IMR-90 (cell line): ENCODE measurements around the gene PTGR3. TPM values are rescaled to one million over a fixed set of nuclear protein-coding genes. Genes with fewer than 3 reads are reported as not detected.

Experiments
- ATAC-seq: fragments of 200-7000 bp; cut with Tn5 transposase; 2 replicates; pipeline ENCODE4 v1.9.1; 2020; ENCODE audit warnings: low read depth, mild to moderate bottlenecking, moderate library complexity
- BruUV-seq: library from RNA; stranded (reverse); fragments of 400-500 nt; replicated peaks from 2 replicates; lab custom pipeline; 2021; lab: Mats Ljungman, UMichigan
- CTCF ChIA-PET: fragments of 300-600 bp; formaldehyde crosslinking; extraction: SDS; loops from one replicate; lab custom pipeline; 2021; ENCODE audit warnings: antibody characterized with exemption; lab: Yijun Ruan, JAX
- POLR2A ChIA-PET: fragments of 300-600 bp; sonication (Branson Sonifier 250); formaldehyde crosslinking; loops from one replicate; lab custom pipeline; 2022; ENCODE audit warnings: antibody characterized with exemption; ENCODE audit not compliant: unreplicated experiment; lab: Charles Lee
- DNase-seq: peaks from one replicate; pipeline ENCODE4 v3.0.0; 2013
- H2AFZ ChIP-seq: replicated peaks from 2 replicates; pipeline ENCODE3; 2013; ENCODE audit warnings: low read length, mild to moderate bottlenecking; ENCODE audit not compliant: poor library complexity
- H2AK5ac ChIP-seq: 2 replicates; pipeline ENCODE4 v1.6.1; 2013; ENCODE audit warnings: low read depth, low read length, inconsistent platforms
- H2AK9ac ChIP-seq: replicated peaks from 2 replicates; pipeline ENCODE3; 2013; ENCODE audit warnings: mild to moderate bottlenecking, low read depth, low read length, moderate library complexity; ENCODE audit not compliant: poor library complexity
- H2BK120ac ChIP-seq: 2 replicates; pipeline ENCODE4 v1.6.1; 2013; ENCODE audit warnings: low read depth, low read length, inconsistent platforms
- H2BK15ac ChIP-seq: 3 replicates; pipeline ENCODE4 v1.6.1; 2013; ENCODE audit warnings: low read depth, low read length, inconsistent platforms
- H2BK20ac ChIP-seq: 2 replicates; pipeline ENCODE4 v1.6.1; 2013; ENCODE audit warnings: low read depth, mild to moderate bottlenecking, inconsistent platforms, low read length, moderate library complexity
- H2BK5ac ChIP-seq: 2 replicates; pipeline ENCODE4 v1.6.1; 2013; ENCODE audit warnings: mild to moderate bottlenecking, low read depth, low read length, inconsistent platforms; ENCODE audit not compliant: poor library complexity, severe bottlenecking
- H3K14ac ChIP-seq: replicated peaks from 2 replicates; pipeline ENCODE4 v1.6.1; 2013; ENCODE audit warnings: low read depth, low read length, inconsistent platforms
- H3K18ac ChIP-seq: 2 replicates; pipeline ENCODE4 v1.6.1; 2013; ENCODE audit warnings: low read depth, low read length, control low read depth
- H3K23ac ChIP-seq: 2 replicates; pipeline ENCODE4 v1.6.1; 2013; ENCODE audit warnings: low read depth, low read length, inconsistent platforms
- H3K27ac ChIP-seq: 2 replicates; pipeline ENCODE4 v1.5.1; 2013; ENCODE audit warnings: mild to moderate bottlenecking, control low read depth, low read length; ENCODE audit not compliant: insufficient read depth
- H3K27me3 ChIP-seq: 2 replicates; pipeline ENCODE4 v1.6.1; 2013; ENCODE audit warnings: low read length; ENCODE audit not compliant: control insufficient read depth, insufficient read depth
- H3K36me3 ChIP-seq: 2 replicates; pipeline ENCODE4 v1.6.1; 2013; ENCODE audit warnings: low read length, mixed read lengths; ENCODE audit not compliant: control insufficient read depth, insufficient read depth
- H3K4ac ChIP-seq: 2 replicates; pipeline ENCODE4 v1.6.1; 2013; ENCODE audit warnings: low read depth, low read length, inconsistent platforms
- H3K4me1 ChIP-seq: 2 replicates; pipeline ENCODE4 v1.6.1; 2013; ENCODE audit warnings: low read length, mixed read lengths; ENCODE audit not compliant: control insufficient read depth, insufficient read depth
- H3K4me2 ChIP-seq: 2 replicates; pipeline ENCODE4 v1.6.1; 2013; ENCODE audit warnings: low read depth, mild to moderate bottlenecking, control low read depth, low read length, moderate library complexity
- H3K4me3 ChIP-seq: 2 replicates; pipeline ENCODE4 v1.5.1; 2013; ENCODE audit warnings: low read depth, mild to moderate bottlenecking, control low read depth, low read length, moderate library complexity; ENCODE audit not compliant: insufficient read depth
- H3K56ac ChIP-seq: 2 replicates; pipeline ENCODE4 v1.6.1; 2013; ENCODE audit warnings: low read length, inconsistent platforms; ENCODE audit not compliant: insufficient read depth; ENCODE audit errors: extremely low read depth
- H3K79me1 ChIP-seq, 2 experiments: 2 replicates each; pipeline ENCODE4 v1.6.1; 2013; ENCODE audit warnings: low read length in 2 of 2, inconsistent platforms in 1 of 2, low read depth in 1 of 2
- H3K9ac ChIP-seq: 2 replicates; pipeline ENCODE4 v1.6.1; 2013; ENCODE audit warnings: low read depth, low read length, control low read depth
- H3K9me1 ChIP-seq: 2 replicates; pipeline ENCODE4 v1.6.1; 2013; ENCODE audit warnings: low read length, inconsistent platforms; ENCODE audit not compliant: insufficient read depth
- H3K9me3 ChIP-seq: 2 replicates; pipeline ENCODE4 v1.6.1; 2013; ENCODE audit warnings: low read length; ENCODE audit not compliant: control insufficient read depth, insufficient read depth
- H4K20me1 ChIP-seq: 2 replicates; pipeline ENCODE4 v1.6.1; 2013; ENCODE audit warnings: low read length, inconsistent platforms; ENCODE audit not compliant: insufficient read depth
- H4K5ac ChIP-seq: 2 replicates; pipeline ENCODE4 v1.6.1; 2013; ENCODE audit warnings: mild to moderate bottlenecking, low read depth, low read length, control low read depth
- H4K8ac ChIP-seq, 2 experiments: 2 replicates each; pipeline ENCODE4 v1.6.1; 2013; ENCODE audit warnings: low read depth in 2 of 2, low read length in 2 of 2, control low read depth in 1 of 2, inconsistent platforms in 1 of 2
- H4K91ac ChIP-seq: 2 replicates; pipeline ENCODE4 v1.6.1; 2013; ENCODE audit warnings: low read depth, low read length, inconsistent platforms; ENCODE audit not compliant: insufficient read depth
- BHLHE40 ChIP-seq: fragments of 150-350 bp; IDR thresholded peaks from 2 replicates; pipeline ENCODE4 v1.6.1; 2016; ENCODE audit warnings: mild to moderate bottlenecking, low read depth, low read length
- CEBPB ChIP-seq: IDR thresholded peaks from 2 replicates; pipeline ENCODE4 v1.6.1; 2012; ENCODE audit warnings: low read depth, low read length, improper control_type of control experiment
- CHD1 ChIP-seq: IDR thresholded peaks from 2 replicates; pipeline ENCODE4 v1.6.1; 2012; ENCODE audit warnings: low read depth, low read length, improper control_type of control experiment
- CTCF ChIP-seq: conservative IDR thresholded peaks from 2 replicates; pipeline ENCODE4 v1.5.1; 2012; ENCODE audit warnings: mild to moderate bottlenecking, low read depth, low read length, improper control_type of control experiment
- ELK1 ChIP-seq: fragments of 150-350 bp; IDR thresholded peaks from 2 replicates; pipeline ENCODE4 v1.6.1; 2016; ENCODE audit warnings: low read depth, mild to moderate bottlenecking, low read length, moderate library complexity, borderline replicate concordance
- FOS ChIP-seq: fragments of 150-350 bp; IDR thresholded peaks from 2 replicates; pipeline ENCODE4 v1.6.1; 2016; ENCODE audit warnings: low read depth, low read length
- MAFK ChIP-seq: IDR thresholded peaks from 2 replicates; pipeline ENCODE4 v1.6.1; 2012; ENCODE audit warnings: low read depth, low read length, improper control_type of control experiment
- MAZ ChIP-seq: IDR thresholded peaks from 2 replicates; pipeline ENCODE4 v1.6.1; 2012; ENCODE audit warnings: low read depth, mild to moderate bottlenecking, low read length, improper control_type of control experiment, moderate library complexity, borderline replicate concordance
- MXI1 ChIP-seq: IDR thresholded peaks from 2 replicates; pipeline ENCODE4 v1.6.1; 2012; ENCODE audit warnings: low read depth, mild to moderate bottlenecking, low read length, moderate library complexity, borderline replicate concordance
- NFE2L2 ChIP-seq: fragments of 150-350 bp; IDR thresholded peaks from 2 replicates; pipeline ENCODE4 v1.6.1; 2016; ENCODE audit warnings: low read depth, mild to moderate bottlenecking, low read length
- POLR2A ChIP-seq: IDR thresholded peaks from 2 replicates; pipeline ENCODE4 v1.6.1; 2012; ENCODE audit warnings: mild to moderate bottlenecking, low read depth, low read length
- RAD21 ChIP-seq: IDR thresholded peaks from 2 replicates; pipeline ENCODE4 v1.6.1; 2012; ENCODE audit warnings: low read length, improper control_type of control experiment
- RCOR1 ChIP-seq: IDR thresholded peaks from 2 replicates; pipeline ENCODE4 v1.6.1; 2012; ENCODE audit warnings: mild to moderate bottlenecking, low read length, improper control_type of control experiment; ENCODE audit not compliant: insufficient replicate concordance
- RFX5 ChIP-seq: IDR thresholded peaks from 2 replicates; pipeline ENCODE4 v1.8.0; 2012; ENCODE audit warnings: low read depth, mild to moderate bottlenecking, low read length, moderate library complexity
- SMC3 ChIP-seq: fragments of 150-350 bp; IDR thresholded peaks from 2 replicates; pipeline ENCODE4 v1.6.1; 2016; ENCODE audit warnings: low read depth, mild to moderate bottlenecking, antibody characterized with exemption, low read length, moderate library complexity
- USF2 ChIP-seq: fragments of 150-350 bp; IDR thresholded peaks from 2 replicates; pipeline ENCODE4 v1.6.1; 2017; ENCODE audit warnings: mild to moderate bottlenecking, antibody characterized with exemption, low read length, low read depth
- WGBS, 2 experiments: methylation state at CpG; one replicate each; pipeline versions ENCODE4 v1.1.5 to v1.1.7; 2013; ENCODE audit warnings: missing lambda C conversion rate in 2 of 2; ENCODE audit not compliant: insufficient read length in 1 of 2; ENCODE audit errors: extremely low coverage in 2 of 2; 5-methylcytosine and 5-hydroxymethylcytosine counted together
- dilution Hi-C: fragments of 300-500 bp; cut with HindIII; formaldehyde crosslinking; loops from one replicate; pipeline ENCODE4 v1.14.3; 2018; ENCODE audit warnings: low sequenced_read_pairs; ENCODE audit not compliant: unreplicated experiment
- in situ Hi-C: fragments of 300-500 bp; cut with MboI; formaldehyde crosslinking; loops from 3 replicates; pipeline ENCODE4 v1.14.3; 2019; ENCODE audit warnings: low sequenced_read_pairs, inconsistent platforms, mixed read lengths
- intact Hi-C: fragments of 100-400 bp; cut with micrococcal nuclease; formaldehyde crosslinking; loops from 2 replicates; pipeline ENCODE4 v1.10.0; 2022
- polyA plus RNA-seq, 3 experiments: library from polyadenylated mRNA; depleted of rRNA; stranded (reverse); fragments of >200 nt; gene quantifications; 2 replicates each; pipeline ENCODE4 v1.2.3, GENCODE V29; 2012; ENCODE audit warnings: low replicate concordance in 1 of 3
- total RNA-seq: library from RNA; depleted of rRNA; stranded (reverse); fragments of >200 nt; gene quantifications from 2 replicates; pipeline ENCODE4 v1.2.3, GENCODE V29; 2012

PTGR3 gene
- total and polyA plus RNA-seq, 2 of the 4 experiments (the other 2 are of a cell fraction) = 16.1 to 26.4 TPM

DNA sequence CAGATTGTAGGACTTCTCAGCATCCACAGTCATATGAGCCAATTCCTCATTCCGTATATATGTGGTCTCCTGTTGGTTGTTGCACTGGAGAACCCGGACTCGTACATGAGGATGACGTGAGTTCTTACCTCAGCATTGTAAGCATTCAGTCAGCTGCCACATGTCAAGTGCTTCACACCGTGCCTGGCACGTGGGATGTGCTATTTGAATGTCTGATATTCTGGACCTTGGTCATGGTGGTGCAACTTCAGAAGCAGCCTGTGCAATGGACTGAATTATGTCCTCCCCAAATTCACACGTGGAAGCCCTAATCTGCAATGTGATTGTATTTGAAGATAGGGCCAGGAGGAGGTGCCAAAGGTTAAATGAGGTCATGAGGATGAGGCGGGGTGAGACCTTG is 32.1 kb downstream of the PTGR3 start:
- H4K5ac ChIP-seq = no peak overlapping the region
- H2BK5ac ChIP-seq = no peak overlapping the region
- TF ChIP-seq MAZ (no peak), MAFK (no peak), USF2 (no peak), POLR2A (no peak), CEBPB (no peak), SMC3 (no peak), BHLHE40 (no peak), CTCF (no peak), RFX5 (no peak), MXI1 (no peak), ELK1 (no peak), RCOR1 (no peak), FOS (no peak), NFE2L2 (no peak), CHD1 (no peak), RAD21 (no peak)
- peaks cover 3% of the 10 kb centered on the region for H3K27me3 ChIP-seq
- ATAC-seq = no peak
- no peaks in the 10 kb centered on the region for H4K20me1 ChIP-seq
- H2AK5ac ChIP-seq = no peak overlapping the region
- CTCF ChIA-PET = no interaction called here
- H3K9me1 ChIP-seq = no peaks in the 10 kb centered on the region
- POLR2A ChIA-PET = no interaction called here
- BruUV-seq = no TSS peak
- no peak overlapping the region for H2BK120ac ChIP-seq
- intact Hi-C loops = no loop called here
- no peak overlapping the region for H2AK9ac ChIP-seq
- no peak overlapping the region for H3K27ac ChIP-seq
- H3K9me3 ChIP-seq = no peaks in the 10 kb centered on the region
- DNase-seq = no peak
- H3K56ac ChIP-seq = no peak overlapping the region
- H3K4me3 ChIP-seq = no peak overlapping the region
- H3K14ac ChIP-seq = no peak overlapping the region
- H3K4me1 ChIP-seq = no peaks in the 10 kb centered on the region
- no peak overlapping the region for H2BK20ac ChIP-seq
- no peak overlapping the region for H4K91ac ChIP-seq
- H3K18ac ChIP-seq = no peak overlapping the region
- WGBS, 2 experiments = no CpG with 5 or more reads among the region's 8 CpGs
- H3K23ac ChIP-seq = no peak overlapping the region
- no peaks in the 10 kb centered on the region for H3K36me3 ChIP-seq
- H3K4me2 ChIP-seq = no peak overlapping the region
- H2AFZ ChIP-seq = no peak overlapping the region
- in situ Hi-C loops = no loop called here
- no peak overlapping the region for H2BK15ac ChIP-seq
- no peak overlapping the region for H4K8ac ChIP-seq
- dilution Hi-C loops = no loop called here
- H3K79me1 ChIP-seq = no peaks in the 10 kb centered on the region
- no peak overlapping the region for H3K9ac ChIP-seq
- H3K4ac ChIP-seq = no peak overlapping the region
